ENCODE measurements around the gene PTDSS2. TPM values are rescaled to one million over a fixed set of nuclear protein-coding genes. Genes with fewer than 3 reads are reported as not detected.

Gene PTDSS2
- total RNA-seq, 6 experiments from 2014 or later, result 8.4 to 21.9 (median 11.4) TPM

DNA sequence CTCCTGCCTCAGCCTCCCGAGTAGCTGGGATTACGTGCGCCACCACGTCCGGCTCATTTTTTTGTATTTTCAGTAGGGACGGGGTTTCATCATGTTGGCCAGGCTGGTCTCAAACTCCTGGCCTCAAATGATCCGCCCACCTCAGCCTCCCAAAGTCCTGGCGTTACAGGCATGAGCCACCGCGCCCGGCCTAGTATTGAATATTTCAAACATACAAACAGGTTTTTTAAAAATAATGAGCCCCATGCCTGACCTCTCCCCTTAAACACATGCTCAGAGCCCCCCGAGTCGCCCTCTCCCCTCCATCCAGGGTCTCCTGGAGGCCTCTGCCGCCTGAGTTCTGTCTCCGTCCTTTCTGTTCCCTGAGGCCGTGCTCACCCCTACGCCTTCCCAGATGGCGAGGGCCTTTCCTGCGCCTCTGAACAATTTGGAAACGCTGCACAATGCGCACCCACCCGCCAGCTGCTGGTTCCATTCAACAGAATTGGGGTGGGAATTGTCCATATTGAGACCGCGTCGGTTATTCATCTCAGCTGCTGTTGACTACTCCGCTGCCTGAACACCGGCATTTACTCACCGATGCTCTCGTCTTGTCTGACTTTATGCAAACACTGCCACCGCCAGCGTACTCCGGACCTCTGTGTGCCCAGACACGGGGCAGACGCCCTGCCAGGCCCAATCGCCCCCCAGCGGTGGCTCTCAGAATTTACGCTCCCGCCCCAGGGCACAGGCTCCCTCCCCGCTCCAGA lies 70.5 kb downstream of the PTDSS2 start:
- TF ChIP-seq, protein P1, sequence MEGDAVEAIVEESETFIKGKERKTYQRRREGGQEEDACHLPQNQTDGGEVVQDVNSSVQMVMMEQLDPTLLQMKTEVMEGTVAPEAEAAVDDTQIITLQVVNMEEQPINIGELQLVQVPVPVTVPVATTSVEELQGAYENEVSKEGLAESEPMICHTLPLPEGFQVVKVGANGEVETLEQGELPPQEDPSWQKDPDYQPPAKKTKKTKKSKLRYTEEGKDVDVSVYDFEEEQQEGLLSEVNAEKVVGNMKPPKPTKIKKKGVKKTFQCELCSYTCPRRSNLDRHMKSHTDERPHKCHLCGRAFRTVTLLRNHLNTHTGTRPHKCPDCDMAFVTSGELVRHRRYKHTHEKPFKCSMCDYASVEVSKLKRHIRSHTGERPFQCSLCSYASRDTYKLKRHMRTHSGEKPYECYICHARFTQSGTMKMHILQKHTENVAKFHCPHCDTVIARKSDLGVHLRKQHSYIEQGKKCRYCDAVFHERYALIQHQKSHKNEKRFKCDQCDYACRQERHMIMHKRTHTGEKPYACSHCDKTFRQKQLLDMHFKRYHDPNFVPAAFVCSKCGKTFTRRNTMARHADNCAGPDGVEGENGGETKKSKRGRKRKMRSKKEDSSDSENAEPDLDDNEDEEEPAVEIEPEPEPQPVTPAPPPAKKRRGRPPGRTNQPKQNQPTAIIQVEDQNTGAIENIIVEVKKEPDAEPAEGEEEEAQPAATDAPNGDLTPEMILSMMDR (IDR thresholded peaks at IDR 0.05), result peak in 1 of 4 donors; percentile 4
- TF ChIP-seq POLR2A (IDR thresholded peaks at IDR 0.05), result no peak
- ATAC-seq (no peak), DNase-seq (no peak)
- intact Hi-C loops (cut with DNase I), result loop anchor here in 1 of 2 donors (10.0 kb wide), 1 partner anchor 116 kb away; no protein-coding TSS in a partner anchor
- 93% methylated on average over 19 of the region's 39 CpGs for WGBS (ENCODE audit: insufficient coverage, low coverage, low lambda C conversion rate, missing lambda C conversion rate)
- Histone ChIP-seq H3K4me1 (peaks cover 0 to 5% (median 0%) of the 10 kb centered on the region in 4 donors), H3K27ac (no peak overlapping the region), H3K27me3 (no peaks in the 10 kb centered on the region), H3K36me3 (no peaks in the 10 kb centered on the region), H3K9me3 (no peaks in the 10 kb centered on the region), H3K4me3 (no peak overlapping the region)

DNA sequence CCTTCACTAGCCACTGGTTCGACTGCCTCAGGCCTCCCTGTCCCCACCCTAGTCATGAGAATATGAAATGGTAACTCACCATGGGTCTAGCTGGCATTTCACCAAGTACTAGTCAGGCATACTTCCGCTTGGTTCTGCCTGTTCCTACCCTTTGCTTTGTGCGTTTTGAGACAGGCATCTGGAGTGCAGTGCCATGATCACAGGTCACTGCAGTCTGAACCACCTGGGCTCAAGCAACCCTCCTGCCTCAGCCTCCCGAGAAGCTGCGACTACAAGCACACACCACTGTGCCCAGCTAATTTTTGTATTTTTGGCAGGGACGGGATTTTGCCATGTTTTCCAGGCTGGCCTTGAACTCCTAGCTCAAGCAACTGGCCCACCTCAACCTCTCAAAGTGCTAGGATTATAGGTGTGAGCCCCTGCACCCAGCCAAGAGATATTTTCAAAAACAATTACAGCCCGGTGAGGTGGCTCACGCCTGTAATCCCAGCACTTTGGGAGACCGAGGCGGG lies 71.2 kb downstream of the PTDSS2 start:
- no peak overlapping the region for H3K4me3 ChIP-seq
- H3K27me3 ChIP-seq, result no peaks in the 10 kb centered on the region
- no peak for TF ChIP-seq POLR2A (IDR thresholded peaks at IDR 0.05)
- TF ChIP-seq, protein P1 (IDR thresholded peaks at IDR 0.05), result no peak
- WGBS (ENCODE audit: insufficient coverage, low coverage, low lambda C conversion rate, missing lambda C conversion rate), result 89% methylated on average over 7 of the region's 10 CpGs
- H3K27ac ChIP-seq, result no peak overlapping the region
- no peaks in the 10 kb centered on the region for H3K36me3 ChIP-seq
- intact Hi-C loops (cut with DNase I), result loop anchor here in 1 of 2 donors (10.0 kb wide), 1 partner anchor 116 kb away; no protein-coding TSS in a partner anchor
- DNase-seq (no peak), ATAC-seq (no peak)
- no peaks in the 10 kb centered on the region for H3K9me3 ChIP-seq
- H3K4me1 ChIP-seq, result peaks cover 0 to 5% (median 0%) of the 10 kb centered on the region in 4 donors

DNA sequence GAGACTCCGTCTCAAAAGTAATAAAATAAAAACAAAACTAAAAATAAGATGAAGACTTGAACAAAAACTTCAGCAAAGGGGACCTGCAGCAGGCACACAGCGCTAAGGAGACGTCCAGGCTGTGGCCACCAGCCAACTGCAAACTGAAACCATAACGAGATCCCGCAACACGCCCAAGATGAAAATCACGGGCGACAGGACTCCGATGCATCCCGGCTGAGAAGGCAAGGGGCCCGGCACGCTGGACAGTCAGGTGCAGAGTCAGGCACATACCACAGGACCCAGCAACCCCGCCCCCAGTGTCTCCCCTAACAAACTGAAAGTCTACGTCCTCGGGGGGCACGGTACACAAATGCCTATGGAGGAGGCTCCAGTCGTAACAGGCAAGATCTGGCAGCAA lies 76.1 kb downstream of the PTDSS2 start:
- 57% methylated on average over 3 of the region's 17 CpGs for WGBS (ENCODE audit: insufficient coverage, low coverage, low lambda C conversion rate, missing lambda C conversion rate)
- DNase-seq (no peak), ATAC-seq (no peak)
- intact Hi-C loops (cut with DNase I), result loop anchor here in 1 of 2 donors (10.0 kb wide), 1 partner anchor 121 kb away; no protein-coding TSS in a partner anchor
- no peak for TF ChIP-seq POLR2A (IDR thresholded peaks at IDR 0.05)
- TF ChIP-seq, protein P1 (IDR thresholded peaks at IDR 0.05), result no peak
- Histone ChIP-seq H3K9me3 (no peaks in the 10 kb centered on the region), H3K27ac (no peak overlapping the region), H3K27me3 (no peaks in the 10 kb centered on the region), H3K4me3 (no peak overlapping the region), H3K36me3 (no peaks in the 10 kb centered on the region), H3K4me1 (no peaks in the 10 kb centered on the region)

DNA sequence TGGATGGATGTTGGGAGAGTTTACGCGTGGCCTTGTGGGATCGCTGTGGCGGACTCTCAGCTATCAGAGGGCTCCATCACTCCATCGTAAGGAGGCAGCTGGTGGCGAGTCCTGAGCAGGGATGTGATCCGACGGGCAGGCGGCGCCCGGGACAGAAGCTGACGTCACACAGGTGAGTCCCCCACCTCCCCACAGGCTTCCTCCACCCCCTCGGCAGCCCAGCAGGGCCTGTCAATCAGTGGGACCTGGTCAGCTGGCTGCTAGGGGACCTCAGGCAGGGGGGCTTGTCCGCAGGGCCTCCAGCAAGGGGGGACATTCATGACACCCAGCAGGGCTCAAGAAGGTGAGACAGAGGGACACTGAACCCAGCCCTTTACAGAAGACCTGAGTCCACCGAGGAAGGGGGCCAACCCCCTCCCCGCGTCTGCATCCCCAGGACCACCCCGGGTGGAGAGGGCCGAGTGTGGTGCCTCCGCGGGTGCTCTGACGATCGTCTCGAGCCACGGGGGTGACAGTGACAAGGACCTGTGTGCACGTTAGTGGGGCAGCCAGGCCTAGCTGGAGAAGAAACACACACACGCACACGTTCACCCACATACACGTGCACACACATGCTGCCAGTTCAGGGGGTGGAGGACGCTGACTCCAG lies 78.2 kb downstream of the PTDSS2 start:
- intact Hi-C loops (cut with DNase I), result loop anchor here in 1 of 2 donors (10.0 kb wide), 1 partner anchor 123 kb away; no protein-coding TSS in a partner anchor
- H3K4me1 ChIP-seq, result no peaks in the 10 kb centered on the region
- no peaks in the 10 kb centered on the region for H3K9me3 ChIP-seq
- H3K27me3 ChIP-seq, result no peaks in the 10 kb centered on the region
- no peak for ATAC-seq
- H3K27ac ChIP-seq, result no peak overlapping the region
- DNase-seq, result no peak
- no peak for TF ChIP-seq POLR2A (IDR thresholded peaks at IDR 0.05)
- TF ChIP-seq, protein P1 (IDR thresholded peaks at IDR 0.05), result no peak
- H3K36me3 ChIP-seq, result peaks cover 0 to 7% (median 0%) of the 10 kb centered on the region in 4 donors
- no peak overlapping the region for H3K4me3 ChIP-seq
- 94% methylated on average over 7 of the region's 30 CpGs for WGBS (ENCODE audit: insufficient coverage, low coverage, low lambda C conversion rate, missing lambda C conversion rate)

Measured in right lobe of liver (tissue), 6 donors.